GM21360 (cell line): ENCODE data around the gene ARL4C.

Experiments used
- ATAC-seq: cut with Tn5 transposase; IDR thresholded peaks from one replicate; pipeline ENCODE4 v1.9.1; 2021; ENCODE audit warnings: mild to moderate bottlenecking, moderate library complexity; ENCODE audit not compliant: unreplicated experiment

The ARL4C gene, protein sequence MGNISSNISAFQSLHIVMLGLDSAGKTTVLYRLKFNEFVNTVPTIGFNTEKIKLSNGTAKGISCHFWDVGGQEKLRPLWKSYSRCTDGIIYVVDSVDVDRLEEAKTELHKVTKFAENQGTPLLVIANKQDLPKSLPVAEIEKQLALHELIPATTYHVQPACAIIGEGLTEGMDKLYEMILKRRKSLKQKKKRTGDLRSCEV

GRCh38 chr2:234496835-234497593 lies at the start of gene ARL4C:
TSS of gene ARL4C (minus strand) at chr2:234497081. CDS start at chr2:234496586, 495 bp downstream.
- ATAC-seq = peak; percentile 50

GRCh38 chr2:234544659-234545611 lies 48.1 kb upstream of the ARL4C start:
- no peak for ATAC-seq

DNA sequence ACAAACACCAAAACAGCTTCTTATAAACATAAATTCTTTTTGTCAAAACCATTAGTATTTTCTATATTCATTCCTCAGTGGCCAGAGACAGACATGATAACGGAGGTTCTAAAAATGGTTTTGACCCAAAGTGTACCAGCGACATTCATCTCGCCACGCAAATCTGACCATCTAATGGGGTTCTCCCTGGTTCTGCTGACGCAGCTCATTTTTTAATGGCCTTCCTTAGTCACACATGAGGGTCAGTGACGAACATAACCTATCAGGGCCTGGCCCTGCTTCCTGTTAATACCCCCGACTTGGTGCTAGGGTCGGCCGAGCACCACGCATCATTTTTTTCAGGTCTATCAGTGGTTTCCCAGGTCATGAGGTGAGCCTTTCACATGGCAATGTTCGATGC lies 45.9 kb upstream of the ARL4C start:
- ATAC-seq = no peak

GRCh38 chr2:234537929-234538328 lies 41.0 kb upstream of the ARL4C start:
- ATAC-seq = no peak

- no peak for ATAC-seq
These were observed 39.5 kb upstream of the ARL4C start for GRCh38 chr2:234536178-234536965.

GRCh38 chr2:234535464-234535863 lies 38.6 kb upstream of the ARL4C start:
- ATAC-seq = no peak

GRCh38 chr2:234534515-234534914 lies 37.6 kb upstream of the ARL4C start:
- no peak for ATAC-seq

- ATAC-seq = no peak
These were observed 36.7 kb upstream of the ARL4C start for GRCh38 chr2:234533626-234534025.

- no peak for ATAC-seq
These were observed 31.7 kb upstream of the ARL4C start for GRCh38 chr2:234528410-234529148.

GRCh38 chr2:234526711-234527110 lies 29.8 kb upstream of the ARL4C start:
- no peak for ATAC-seq

- no peak for ATAC-seq
These were observed 24.7 kb upstream of the ARL4C start for GRCh38 chr2:234521536-234521935.

GRCh38 chr2:234518986-234519642 lies 22.2 kb upstream of the ARL4C start:
- ATAC-seq = no peak

DNA sequence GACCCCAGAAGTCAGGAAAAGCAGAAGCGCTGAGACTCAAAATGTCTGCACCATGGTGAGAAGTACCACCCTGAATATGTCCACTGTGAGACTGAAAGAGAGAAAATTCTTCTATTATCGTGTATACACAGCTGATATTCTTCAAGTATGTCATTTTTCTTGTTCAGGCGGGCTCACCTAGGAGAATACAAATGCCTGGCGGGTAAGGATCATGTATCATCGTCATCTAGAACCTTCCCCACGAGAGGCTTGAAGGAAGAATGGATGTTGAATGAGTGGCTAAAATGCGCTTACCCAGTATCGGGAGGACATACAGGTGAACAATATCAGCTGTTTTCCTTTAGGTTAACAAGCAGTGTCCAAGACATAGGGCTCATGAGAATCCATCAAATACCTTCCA lies 21.1 kb upstream of the ARL4C start:
- ATAC-seq = no peak

- ATAC-seq = no peak
These were observed 18.2 kb upstream of the ARL4C start for GRCh38 chr2:234514873-234515638.

DNA sequence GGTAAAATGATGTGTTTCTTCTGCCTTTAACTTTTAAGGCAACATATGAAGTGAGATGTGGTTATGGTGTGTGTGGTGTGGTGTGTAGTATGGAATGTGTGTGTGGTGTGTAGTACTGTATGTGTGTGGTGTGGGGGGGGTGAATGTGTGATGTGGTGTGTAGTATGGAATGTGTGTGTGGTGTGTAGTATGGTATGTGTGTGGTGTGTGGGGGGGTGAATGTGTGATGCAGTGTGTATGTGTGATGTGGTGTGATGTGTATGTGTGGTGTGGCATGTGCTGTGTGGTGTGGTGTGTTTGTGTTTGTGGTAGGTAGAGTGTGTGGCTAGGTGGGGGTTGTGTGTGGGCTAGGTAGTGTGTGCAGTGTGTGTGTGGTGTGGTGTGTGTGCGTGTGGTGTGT lies 17.2 kb upstream of the ARL4C start:
- ATAC-seq = no peak

GRCh38 chr2:234512884-234513669 lies 16.2 kb upstream of the ARL4C start:
- ATAC-seq = no peak

- no peak for ATAC-seq
These were observed 6.0 kb upstream of the ARL4C start for GRCh38 chr2:234502919-234503285.
